ENCODE results near the gene TBC1D7.

The TBC1D7 gene

GRCh38 chr6:13262302-13263230, 65.8 kb downstream of the TBC1D7 start:
- no peaks in the 10 kb centered on the region for H3K4me1 ChIP-seq (ENCODE audit: control insufficient read depth, insufficient read depth, low read length)
- H3K4me3 ChIP-seq (ENCODE audit: low read length), result no peak overlapping the region
- no peak for DNase-seq (ENCODE audit: low read depth)
- H3K9ac ChIP-seq (ENCODE audit: low read length), result no peak overlapping the region
- H3K9me3 ChIP-seq (ENCODE audit: control insufficient read depth, low read length), result no peaks in the 10 kb centered on the region
- no peaks in the 10 kb centered on the region for H3K27me3 ChIP-seq (replicated peaks; ENCODE audit: control insufficient read depth, insufficient read depth, low read length)
- H3K36me3 ChIP-seq (ENCODE audit: control insufficient read depth, insufficient read depth, low read length, severe bottlenecking), result no peaks in the 10 kb centered on the region

- Histone ChIP-seq H3K36me3 (ENCODE audit: control insufficient read depth, insufficient read depth, low read length, severe bottlenecking) (no peaks in the 10 kb centered on the region), H3K9me3 (ENCODE audit: control insufficient read depth, low read length) (no peaks in the 10 kb centered on the region), H3K9ac (ENCODE audit: low read length) (no peak overlapping the region), H3K4me3 (ENCODE audit: low read length) (no peak overlapping the region), H3K4me1 (ENCODE audit: control insufficient read depth, insufficient read depth, low read length) (peaks cover 4% of the 10 kb centered on the region), H3K27me3 (replicated peaks; ENCODE audit: control insufficient read depth, insufficient read depth, low read length) (no peaks in the 10 kb centered on the region)
- no peak for DNase-seq (ENCODE audit: low read depth)
Observed at GRCh38 chr6:13261464-13261994, 66.8 kb downstream of the TBC1D7 start.

GRCh38 chr6:13260831-13261230, 67.5 kb downstream of the TBC1D7 start:
- Histone ChIP-seq H3K4me1 (ENCODE audit: control insufficient read depth, insufficient read depth, low read length) (peaks cover 7% of the 10 kb centered on the region), H3K9me3 (ENCODE audit: control insufficient read depth, low read length) (peaks cover 7% of the 10 kb centered on the region), H3K36me3 (ENCODE audit: control insufficient read depth, insufficient read depth, low read length, severe bottlenecking) (no peaks in the 10 kb centered on the region), H3K9ac (ENCODE audit: low read length) (no peak overlapping the region), H3K27me3 (replicated peaks; ENCODE audit: control insufficient read depth, insufficient read depth, low read length) (no peaks in the 10 kb centered on the region), H3K4me3 (ENCODE audit: low read length) (no peak overlapping the region)
- DNase-seq (ENCODE audit: low read depth), result no peak

- peaks cover 13% of the 10 kb centered on the region for H3K9me3 ChIP-seq (ENCODE audit: control insufficient read depth, low read length)
- no peak overlapping the region for H3K9ac ChIP-seq (ENCODE audit: low read length)
- DNase-seq (ENCODE audit: low read depth), result no peak
- no peak overlapping the region for H3K4me3 ChIP-seq (ENCODE audit: low read length)
- H3K4me1 ChIP-seq (ENCODE audit: control insufficient read depth, insufficient read depth, low read length), result peaks cover 7% of the 10 kb centered on the region
- no peaks in the 10 kb centered on the region for H3K36me3 ChIP-seq (ENCODE audit: control insufficient read depth, insufficient read depth, low read length, severe bottlenecking)
- no peaks in the 10 kb centered on the region for H3K27me3 ChIP-seq (replicated peaks; ENCODE audit: control insufficient read depth, insufficient read depth, low read length)
Observed at GRCh38 chr6:13260101-13260598, 68.2 kb downstream of the TBC1D7 start.

GRCh38 chr6:13259393-13259792, 68.9 kb downstream of the TBC1D7 start:
- no peak for DNase-seq (ENCODE audit: low read depth)
- Histone ChIP-seq H3K4me1 (ENCODE audit: control insufficient read depth, insufficient read depth, low read length) (peaks cover 7% of the 10 kb centered on the region), H3K36me3 (ENCODE audit: control insufficient read depth, insufficient read depth, low read length, severe bottlenecking) (no peaks in the 10 kb centered on the region), H3K9me3 (ENCODE audit: control insufficient read depth, low read length) (peaks cover 20% of the 10 kb centered on the region), H3K4me3 (ENCODE audit: low read length) (no peak overlapping the region), H3K27me3 (replicated peaks; ENCODE audit: control insufficient read depth, insufficient read depth, low read length) (no peaks in the 10 kb centered on the region), H3K9ac (ENCODE audit: low read length) (no peak overlapping the region)

- H3K36me3 ChIP-seq (ENCODE audit: control insufficient read depth, insufficient read depth, low read length, severe bottlenecking), result no peaks in the 10 kb centered on the region
- peaks cover 7% of the 10 kb centered on the region for H3K4me1 ChIP-seq (ENCODE audit: control insufficient read depth, insufficient read depth, low read length)
- no peak for DNase-seq (ENCODE audit: low read depth)
- peaks cover 22% of the 10 kb centered on the region for H3K9me3 ChIP-seq (ENCODE audit: control insufficient read depth, low read length)
- H3K27me3 ChIP-seq (replicated peaks; ENCODE audit: control insufficient read depth, insufficient read depth, low read length), result no peaks in the 10 kb centered on the region
- H3K4me3 ChIP-seq (ENCODE audit: low read length), result no peak overlapping the region
- no peak overlapping the region for H3K9ac ChIP-seq (ENCODE audit: low read length)
Observed at GRCh38 chr6:13256266-13257001, 71.9 kb downstream of the TBC1D7 start.

Data from adipocyte (in vitro differentiated cells).